ENCODE results near the gene KIFC3.
"Not testable (repeated sequence)": the region's sequence is repeated elsewhere in the genome, so short reads cannot be mapped to it uniquely, and the experiment has no call there.

KIFC3 gene

GRCh38 chr16:57797216-57797525 lies 5.1 kb downstream of the KIFC3 start:
- DNase-seq (ENCODE audit: extremely low read depth, low read depth): no peak
- TF ChIP-seq, protein P1, sequence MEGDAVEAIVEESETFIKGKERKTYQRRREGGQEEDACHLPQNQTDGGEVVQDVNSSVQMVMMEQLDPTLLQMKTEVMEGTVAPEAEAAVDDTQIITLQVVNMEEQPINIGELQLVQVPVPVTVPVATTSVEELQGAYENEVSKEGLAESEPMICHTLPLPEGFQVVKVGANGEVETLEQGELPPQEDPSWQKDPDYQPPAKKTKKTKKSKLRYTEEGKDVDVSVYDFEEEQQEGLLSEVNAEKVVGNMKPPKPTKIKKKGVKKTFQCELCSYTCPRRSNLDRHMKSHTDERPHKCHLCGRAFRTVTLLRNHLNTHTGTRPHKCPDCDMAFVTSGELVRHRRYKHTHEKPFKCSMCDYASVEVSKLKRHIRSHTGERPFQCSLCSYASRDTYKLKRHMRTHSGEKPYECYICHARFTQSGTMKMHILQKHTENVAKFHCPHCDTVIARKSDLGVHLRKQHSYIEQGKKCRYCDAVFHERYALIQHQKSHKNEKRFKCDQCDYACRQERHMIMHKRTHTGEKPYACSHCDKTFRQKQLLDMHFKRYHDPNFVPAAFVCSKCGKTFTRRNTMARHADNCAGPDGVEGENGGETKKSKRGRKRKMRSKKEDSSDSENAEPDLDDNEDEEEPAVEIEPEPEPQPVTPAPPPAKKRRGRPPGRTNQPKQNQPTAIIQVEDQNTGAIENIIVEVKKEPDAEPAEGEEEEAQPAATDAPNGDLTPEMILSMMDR (IDR thresholded peaks at IDR 0.05; ENCODE audit: low read depth, low read length): no peak

DNA sequence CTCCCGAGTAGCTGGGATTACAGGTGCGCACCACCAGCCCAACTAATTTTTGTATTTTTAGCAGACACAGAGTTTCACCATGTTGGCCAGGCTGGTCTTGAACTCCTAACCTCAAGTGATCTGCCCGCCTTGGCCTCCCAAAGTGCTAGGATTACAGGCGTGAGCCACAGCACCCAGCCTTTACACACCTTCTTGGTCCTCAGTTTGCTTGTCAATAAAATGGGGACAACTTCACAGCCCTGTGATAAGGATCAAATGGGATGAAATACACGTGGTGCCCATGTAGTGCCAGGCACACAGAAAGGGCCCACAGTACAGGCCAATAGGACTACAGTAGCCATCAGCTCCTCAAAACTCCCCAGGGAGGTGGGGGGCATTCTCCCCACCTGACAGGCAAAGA lies 6.3 kb downstream of the KIFC3 start:
- not testable (repeated sequence) for DNase-seq (ENCODE audit: extremely low read depth, low read depth)

- TF ChIP-seq, protein P1 (IDR thresholded peaks at IDR 0.05; ENCODE audit: low read depth, low read length): peak; percentile 39
- DNase-seq (ENCODE audit: extremely low read depth, low read depth): no peak
Measured at GRCh38 chr16:57795431-57795878, 6.8 kb downstream of the KIFC3 start.

GRCh38 chr16:57794849-57795430 lies 7.4 kb downstream of the KIFC3 start:
- TF ChIP-seq, protein P1 (IDR thresholded peaks at IDR 0.05; ENCODE audit: low read depth, low read length): no peak
- no peak for DNase-seq (ENCODE audit: extremely low read depth, low read depth)

DNA sequence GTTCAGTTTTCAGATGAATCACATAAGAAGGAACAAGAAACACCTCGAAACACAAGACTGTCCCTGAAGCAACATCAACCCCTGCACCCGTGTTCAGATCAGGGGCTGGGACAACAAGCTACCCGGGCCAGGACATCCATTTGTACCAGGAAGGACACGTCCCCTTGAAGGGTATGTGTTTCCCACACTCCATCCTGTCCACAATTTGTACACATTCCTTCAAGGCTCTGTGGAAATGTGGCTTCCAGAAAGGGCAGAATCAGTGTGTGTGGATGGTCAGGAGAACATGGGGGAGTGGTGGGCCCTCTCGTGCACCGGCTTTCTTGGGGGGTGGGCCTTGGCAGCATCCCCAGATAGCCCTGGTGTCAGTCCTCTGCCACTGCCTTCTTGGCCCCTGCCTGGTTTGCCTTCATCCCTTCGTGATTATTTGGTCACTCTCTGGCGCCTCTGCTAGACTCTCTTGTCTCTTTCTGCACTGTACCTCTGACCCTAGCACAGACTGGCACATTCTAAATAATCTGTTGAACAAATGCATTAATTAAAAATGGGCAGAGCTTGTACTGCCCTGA lies 10.3 kb downstream of the KIFC3 start:
- DNase-seq (ENCODE audit: extremely low read depth, low read depth): no peak

GRCh38 chr16:57791195-57791892 lies 10.9 kb downstream of the KIFC3 start:
- DNase-seq (ENCODE audit: extremely low read depth, low read depth): no peak
- TF ChIP-seq, protein P1 (IDR thresholded peaks at IDR 0.05; ENCODE audit: low read depth, low read length): no peak

More for the DNA sequence above, 10.3 kb downstream of the KIFC3 start:
- TF ChIP-seq, protein P1 (IDR thresholded peaks at IDR 0.05; ENCODE audit: low read depth, low read length): no peak

DNA sequence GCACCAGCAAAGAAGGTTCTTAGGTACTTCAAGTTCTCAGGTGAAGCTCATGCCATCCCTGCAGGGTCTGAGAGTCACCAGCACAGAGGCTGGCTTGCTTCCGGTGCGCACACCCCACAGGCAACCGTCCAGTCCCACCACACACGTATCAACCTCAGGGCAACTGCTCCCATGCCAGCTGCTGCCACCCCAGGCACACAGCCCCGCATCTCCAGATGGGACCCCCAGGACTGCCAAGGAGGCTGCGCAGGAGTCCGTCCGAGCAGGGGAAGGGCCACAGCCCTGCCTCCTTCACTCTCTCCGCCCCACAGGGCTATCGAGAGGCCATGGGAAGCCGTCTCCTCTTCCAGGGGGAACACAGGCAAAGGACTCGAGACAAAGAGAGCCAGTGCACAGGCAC lies 13.3 kb downstream of the KIFC3 start:
- no peak for DNase-seq (ENCODE audit: extremely low read depth, low read depth)
- TF ChIP-seq, protein P1 (IDR thresholded peaks at IDR 0.05; ENCODE audit: low read depth, low read length): no peak

Measured in AG09319 (cell line).